Measurements from ENCODE around the gene KDM4C.
"Not testable (repeated sequence)": the region's sequence is repeated elsewhere in the genome, so short reads cannot be mapped to it uniquely, and the experiment has no call there.

The KDM4C gene

GRCh38 chr9:6764523-6764922 lies 6.8 kb downstream of the KDM4C start:
- no peak for FAIRE-seq

DNA sequence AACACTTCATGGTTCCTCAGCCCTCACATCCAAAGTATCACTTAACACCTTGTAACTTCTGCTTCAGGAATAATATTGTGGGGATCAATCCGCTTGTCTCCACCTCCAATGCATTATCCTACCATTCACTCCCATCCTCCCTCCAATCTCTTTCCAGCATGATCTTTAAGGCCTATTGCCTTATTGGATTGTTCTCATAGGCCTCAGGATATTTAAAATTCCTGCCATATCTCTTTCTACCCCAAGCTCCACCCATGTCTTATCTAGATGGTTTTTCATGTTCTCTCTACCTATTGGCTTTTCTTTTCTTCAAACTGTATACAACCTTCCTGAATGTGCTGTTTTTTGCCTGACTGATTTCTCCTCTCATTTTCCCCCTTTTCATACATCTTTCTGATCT lies 7.2 kb downstream of the KDM4C start:
- FAIRE-seq = no peak

- FAIRE-seq = no peak
Measured at GRCh38 chr9:6765396-6765795, 7.6 kb downstream of the KDM4C start.

DNA sequence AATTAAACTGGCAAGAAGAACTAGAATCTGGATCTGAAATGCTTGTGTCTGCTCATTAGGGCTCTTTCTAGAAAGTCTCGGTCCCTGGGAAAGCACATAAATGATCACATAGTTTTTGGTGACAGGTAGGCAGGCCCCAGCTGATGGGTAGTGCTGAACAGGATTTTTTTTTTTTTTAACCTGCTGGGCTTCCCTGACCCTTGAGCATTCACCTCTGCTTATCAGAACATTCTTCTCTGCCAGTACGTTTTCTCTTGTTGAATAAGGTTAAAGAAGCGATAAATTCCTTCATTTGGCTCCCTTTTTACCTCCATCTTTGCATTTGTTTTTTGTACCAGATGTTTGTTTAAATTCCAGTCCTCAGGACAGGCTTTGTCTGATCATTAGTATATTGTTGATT lies 8.8 kb downstream of the KDM4C start:
- FAIRE-seq = no peak

DNA sequence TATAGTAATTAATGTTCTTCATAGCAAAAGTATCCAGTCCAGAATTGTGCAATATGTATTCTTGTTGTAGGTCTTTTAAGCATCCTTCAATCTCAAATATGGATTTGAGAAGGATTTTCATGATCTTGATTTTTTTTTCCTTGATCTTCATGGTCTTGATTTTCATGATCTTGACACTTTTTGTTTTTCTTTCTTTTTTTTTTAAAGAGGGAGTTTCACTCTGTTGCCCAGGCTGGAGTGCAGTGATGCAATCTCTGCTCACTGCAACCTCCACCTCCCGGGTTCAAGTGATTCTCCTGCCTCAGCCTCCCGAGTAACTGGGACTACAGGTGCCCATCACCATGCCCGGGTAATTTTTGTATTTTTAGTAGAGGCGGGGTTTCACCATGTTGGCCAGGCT lies 10.8 kb downstream of the KDM4C start:
- not testable (repeated sequence) for FAIRE-seq

DNA sequence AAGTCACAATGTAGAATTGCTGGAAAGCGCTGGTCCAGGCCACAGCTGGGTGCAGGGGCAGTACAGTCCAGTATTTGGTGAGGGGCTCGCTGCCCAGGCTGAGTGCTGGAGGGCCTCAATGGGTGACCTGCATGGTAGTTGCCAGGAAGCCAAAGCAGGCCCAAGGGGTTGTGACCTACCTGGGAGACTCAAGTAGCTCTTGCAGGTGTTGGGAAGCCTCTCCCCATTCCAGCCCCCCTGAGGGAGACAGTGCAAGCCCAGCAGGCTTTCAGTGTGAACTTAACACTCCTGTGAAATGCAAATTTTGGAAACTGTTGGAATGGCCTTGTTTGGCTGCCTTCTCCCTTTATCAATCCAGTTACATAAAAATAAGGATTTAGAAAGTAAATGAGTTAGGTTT lies 13.9 kb downstream of the KDM4C start:
- FAIRE-seq = no peak

- FAIRE-seq = no peak
Measured at GRCh38 chr9:6777213-6777902, 19.6 kb downstream of the KDM4C start.

- no peak for FAIRE-seq
Measured at GRCh38 chr9:6779417-6780241, 21.9 kb downstream of the KDM4C start.

DNA sequence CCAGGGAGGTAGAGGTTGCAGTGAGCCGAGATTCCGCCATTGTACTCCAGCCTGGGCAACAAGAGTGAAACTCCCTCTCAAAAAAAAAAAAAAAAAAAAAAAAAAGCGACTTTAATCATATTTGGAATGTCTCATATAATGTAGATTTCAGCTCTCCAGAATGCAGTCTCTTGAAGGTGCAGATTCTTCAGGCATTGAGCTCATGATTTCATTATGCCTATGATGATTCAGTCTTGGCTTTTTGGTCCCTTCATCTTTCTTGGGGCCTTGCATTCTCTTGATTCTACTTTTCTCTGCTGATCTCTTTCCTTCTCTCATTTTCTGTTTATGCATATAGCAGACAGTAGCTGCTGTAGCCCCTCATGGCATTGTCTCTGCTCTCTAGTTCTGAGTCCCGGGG lies 22.9 kb downstream of the KDM4C start:
- FAIRE-seq = no peak

- no peak for FAIRE-seq
Measured at GRCh38 chr9:6781476-6781875, 23.7 kb downstream of the KDM4C start.

GRCh38 chr9:6782345-6782744 lies 24.6 kb downstream of the KDM4C start:
- FAIRE-seq = no peak

GRCh38 chr9:6782981-6783380 lies 25.2 kb downstream of the KDM4C start:
- FAIRE-seq = no peak

GRCh38 chr9:6783753-6784152 lies 26.0 kb downstream of the KDM4C start:
- no peak for FAIRE-seq

GRCh38 chr9:6785682-6786081 lies 27.9 kb downstream of the KDM4C start:
- FAIRE-seq = no peak

- no peak for FAIRE-seq
Measured at GRCh38 chr9:6787793-6788161, 30.0 kb downstream of the KDM4C start.

- no peak for FAIRE-seq
Measured at GRCh38 chr9:6788162-6789016, 30.6 kb downstream of the KDM4C start.

GRCh38 chr9:6789017-6789338 lies 31.2 kb downstream of the KDM4C start:
- FAIRE-seq = not testable (repeated sequence)

GRCh38 chr9:6790866-6791265 lies 33.1 kb downstream of the KDM4C start:
- FAIRE-seq = no peak

- FAIRE-seq = no peak
Measured at GRCh38 chr9:6793203-6793602, 35.4 kb downstream of the KDM4C start.

GRCh38 chr9:6794936-6795335 lies 37.2 kb downstream of the KDM4C start:
- no peak for FAIRE-seq

DNA sequence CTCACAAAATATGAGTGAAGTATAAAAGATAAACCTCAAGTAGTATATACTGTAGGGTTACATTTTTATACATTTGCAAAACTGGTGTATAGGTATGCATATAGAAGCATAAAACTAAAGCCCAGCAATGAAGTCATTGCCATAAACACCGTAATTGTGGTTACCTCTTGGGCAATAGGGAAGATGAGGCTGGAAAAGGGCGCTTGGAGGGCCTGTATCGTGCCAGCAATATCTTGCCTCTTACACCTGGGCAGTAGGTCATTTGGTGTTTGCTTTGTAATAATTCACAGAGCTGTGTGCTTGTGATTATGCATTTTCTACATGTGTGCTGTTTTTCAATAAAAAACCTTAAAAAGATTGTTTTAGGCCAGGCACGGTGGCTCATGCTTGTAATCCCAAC lies 45.2 kb downstream of the KDM4C start:
- FAIRE-seq = no peak

GRCh38 chr9:6805532-6805931 lies 47.8 kb downstream of the KDM4C start:
- FAIRE-seq = no peak

DNA sequence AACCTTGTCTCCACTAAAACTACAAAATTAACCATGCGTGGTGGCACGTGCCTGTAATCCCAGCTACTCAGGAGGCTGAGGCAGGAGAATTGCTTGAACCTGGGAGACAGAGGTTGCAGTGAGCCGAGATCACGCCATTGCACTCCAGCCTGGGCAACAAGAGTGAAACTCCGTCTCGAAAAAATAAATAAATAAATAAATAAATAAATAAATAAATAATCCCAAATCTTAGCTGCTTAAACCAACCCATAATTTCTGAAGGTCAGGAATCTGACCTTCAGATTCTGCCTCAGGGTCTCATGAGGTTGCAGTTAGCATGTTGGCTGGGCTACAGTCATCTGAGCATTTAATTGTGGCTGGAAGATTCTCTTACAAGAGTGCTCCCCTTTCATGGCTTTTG lies 48.5 kb downstream of the KDM4C start:
- not testable (repeated sequence) for FAIRE-seq

DNA sequence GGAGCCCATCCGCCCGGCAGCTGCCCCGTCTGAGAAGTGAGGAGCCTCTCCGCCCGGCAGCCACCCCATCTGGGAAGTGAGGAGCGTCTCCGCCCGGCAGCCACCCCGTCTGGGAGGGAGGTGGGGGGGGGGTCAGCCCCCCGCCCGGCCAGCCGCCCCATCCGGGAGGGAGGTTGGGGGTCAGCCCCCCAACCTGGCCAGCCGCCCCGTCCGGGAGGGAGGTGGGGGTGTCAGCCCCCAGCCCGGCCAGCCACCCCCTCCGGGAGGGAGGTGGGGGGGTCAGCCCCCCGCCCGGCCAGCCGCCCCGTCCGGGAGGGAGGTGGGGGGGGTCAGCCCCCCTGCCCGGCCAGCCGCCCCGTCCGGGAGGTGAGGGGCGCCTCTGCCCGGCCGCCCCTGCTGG lies 49.9 kb downstream of the KDM4C start:
- FAIRE-seq = not testable (repeated sequence)
